Stimulated activated CD8-positive, alpha-beta memory T cell treated with anti-CD3 and anti-CD28 coated beads, Interleukin-4, amount 100 ng/mL, for 48 hours (primary cell): ENCODE results near the gene MCC.
"Not testable (repeated sequence)": the region's sequence is repeated elsewhere in the genome, so short reads cannot be mapped to it uniquely, and the experiment has no call there.

Experiments used
- DNase-seq: peaks from one replicate; pipeline ENCODE4 v3.0.0-alpha.2; 2020

Gene MCC

DNA sequence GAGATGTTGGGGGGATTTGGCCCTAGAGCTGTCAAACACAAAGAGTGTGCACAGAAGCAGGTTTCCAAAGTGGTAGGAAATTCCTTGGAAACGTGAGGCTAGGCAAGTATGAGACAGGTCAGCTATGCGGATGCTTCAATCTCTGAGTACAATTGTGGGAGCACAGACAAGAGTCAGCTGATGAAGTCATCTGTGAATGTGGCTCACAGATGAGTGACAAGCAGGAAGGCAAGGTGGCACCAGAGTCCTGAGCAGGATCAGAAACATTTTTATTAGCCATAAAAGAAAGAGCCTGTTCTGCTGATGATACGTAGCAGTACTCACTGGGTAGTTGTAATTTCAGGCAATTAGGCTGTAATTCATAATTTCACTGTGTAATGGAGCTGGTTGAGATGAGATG lies 394.7 kb downstream of the MCC start:
- no peak for DNase-seq

DNA sequence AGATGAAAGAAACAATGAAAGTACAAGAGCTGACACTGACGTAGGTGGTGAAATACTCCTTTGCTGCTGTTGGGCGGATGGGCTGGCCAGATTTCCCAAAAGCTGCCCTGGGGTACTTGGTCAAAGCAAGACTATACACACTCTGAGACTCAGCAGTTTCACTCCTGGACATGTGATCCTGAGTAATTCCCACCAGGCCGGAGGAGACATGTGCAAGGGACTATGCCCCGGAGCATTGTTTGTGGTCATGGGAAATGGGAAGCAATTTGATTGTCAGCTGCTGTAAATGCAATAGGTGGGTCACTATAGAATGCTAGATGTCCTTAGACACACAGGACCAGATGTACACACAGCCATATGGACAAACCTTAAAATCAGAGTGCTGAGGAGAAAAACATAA lies 395.6 kb downstream of the MCC start:
- DNase-seq: no peak

DNA sequence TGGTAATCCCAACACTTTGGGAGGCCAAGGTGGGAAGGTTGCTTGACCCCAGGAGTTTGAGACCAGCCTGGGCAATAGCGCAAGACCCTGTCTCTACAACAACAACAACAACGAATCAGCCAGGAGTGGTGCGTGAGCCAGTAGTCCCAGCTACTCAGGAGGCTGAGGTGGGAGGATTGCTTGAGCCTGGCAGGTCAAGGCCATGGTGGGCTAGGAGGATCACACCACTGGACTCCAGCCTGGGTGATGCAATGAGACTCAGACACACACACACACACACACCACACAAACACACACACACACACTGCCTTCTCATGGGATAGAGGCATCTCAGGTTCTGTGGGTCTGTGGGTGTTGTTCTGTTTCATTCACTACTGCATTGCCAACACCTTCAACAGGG lies 396.6 kb downstream of the MCC start:
- no peak for DNase-seq

GRCh38 chr5:113090336-113091106 lies 397.7 kb downstream of the MCC start:
- peak; percentile 31 for DNase-seq

DNA sequence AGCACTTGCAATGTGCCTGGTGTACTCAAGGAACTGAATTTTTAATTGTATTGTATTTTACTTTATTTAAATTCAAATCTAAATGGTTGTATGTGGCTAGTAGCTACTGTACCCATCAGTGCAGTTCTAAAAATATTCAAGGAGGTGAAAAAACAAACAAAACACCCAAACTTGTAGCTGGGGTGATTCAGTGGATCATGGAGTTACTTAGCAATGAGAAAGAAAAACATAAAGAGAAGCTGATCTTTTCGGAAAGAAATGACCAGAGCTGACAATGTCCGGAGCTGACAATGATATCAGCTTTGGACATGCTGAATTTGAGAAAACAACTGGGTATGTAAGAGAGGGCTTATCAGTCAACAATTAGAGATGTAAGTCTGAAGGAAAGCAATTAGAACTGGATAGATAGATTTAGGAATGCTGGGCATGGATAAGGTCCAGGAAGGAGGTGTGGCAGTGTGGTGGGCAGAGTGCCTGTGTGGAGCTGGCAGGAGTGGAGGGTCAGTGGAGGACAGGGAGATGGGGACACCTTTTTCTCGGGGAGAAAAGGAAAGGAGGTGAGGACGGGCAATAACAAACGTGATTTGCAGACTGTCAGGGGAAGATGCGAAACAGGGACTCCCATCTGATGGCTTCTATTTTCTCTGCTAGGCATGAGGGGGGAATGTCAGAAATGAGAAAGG lies 398.5 kb downstream of the MCC start:
- DNase-seq: no peak

DNA sequence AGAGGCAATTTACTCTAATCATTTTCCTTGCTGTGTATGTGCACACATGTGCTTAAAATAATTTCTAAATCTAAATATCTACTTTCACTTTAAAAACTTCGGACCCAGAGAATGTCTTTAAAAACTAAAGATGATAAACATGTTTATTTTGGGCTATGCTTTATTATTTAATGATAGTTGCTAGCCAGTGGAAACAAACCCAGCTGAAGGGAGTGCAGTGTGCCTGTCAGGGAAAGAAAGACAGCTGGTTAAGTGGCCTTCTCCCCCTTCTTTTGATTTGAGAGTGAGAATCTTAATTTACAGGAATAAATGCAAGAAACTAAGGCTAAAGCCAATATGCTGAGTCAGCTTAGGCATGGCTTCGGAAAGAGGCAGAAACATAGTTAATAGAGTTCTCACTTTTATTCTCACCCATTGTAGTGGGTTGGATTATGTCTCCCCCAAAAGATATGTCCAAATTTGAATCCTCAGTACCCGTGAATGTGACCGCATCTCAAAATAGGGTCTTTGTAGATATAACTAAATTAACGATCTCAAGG lies 400.2 kb downstream of the MCC start:
- no peak for DNase-seq

- no peak for DNase-seq
Measured at GRCh38 chr5:113085880-113086409, 402.3 kb downstream of the MCC start.

- no peak for DNase-seq
Measured at GRCh38 chr5:113085084-113085414, 403.2 kb downstream of the MCC start.

DNA sequence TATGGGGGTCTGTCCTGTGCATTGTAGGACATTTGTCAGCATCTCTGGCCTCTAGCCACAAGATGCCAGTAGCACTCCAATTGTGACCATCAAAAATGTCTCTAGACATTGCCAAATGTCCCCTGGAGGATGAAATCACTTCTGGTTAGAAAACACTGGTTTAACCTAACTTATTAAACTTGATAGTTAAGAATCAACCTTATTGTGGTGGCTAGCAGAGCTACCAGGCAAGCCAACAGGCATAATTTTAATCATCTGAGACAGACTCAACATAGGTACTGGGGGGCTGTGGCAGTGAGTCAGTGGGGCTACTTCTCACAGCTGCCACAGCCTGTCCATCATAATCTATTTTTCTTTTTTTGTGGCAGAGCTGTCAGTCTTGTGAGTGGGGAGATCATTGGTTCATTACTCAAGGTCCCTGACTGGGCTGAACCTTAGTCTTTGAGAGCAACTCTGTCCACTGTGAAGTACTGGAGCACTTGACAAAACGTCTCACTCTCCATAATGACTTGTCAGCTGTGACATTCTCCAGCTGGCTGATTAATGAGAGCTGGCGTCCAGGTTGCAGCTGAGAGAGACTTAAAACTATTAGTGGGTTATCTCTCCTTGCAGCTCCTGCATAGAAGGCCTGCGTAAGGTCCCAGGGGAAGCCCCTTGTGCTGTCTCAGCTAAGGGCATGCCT lies 403.7 kb downstream of the MCC start:
- DNase-seq: no peak

- DNase-seq: no peak
Measured at GRCh38 chr5:113083481-113083880, 404.8 kb downstream of the MCC start.

- no peak for DNase-seq
Measured at GRCh38 chr5:113082547-113082905, 405.7 kb downstream of the MCC start.

- DNase-seq: no peak
Measured at GRCh38 chr5:113081881-113082546, 406.2 kb downstream of the MCC start.

- DNase-seq: no peak
Measured at GRCh38 chr5:113081091-113081839, 407.0 kb downstream of the MCC start.

DNA sequence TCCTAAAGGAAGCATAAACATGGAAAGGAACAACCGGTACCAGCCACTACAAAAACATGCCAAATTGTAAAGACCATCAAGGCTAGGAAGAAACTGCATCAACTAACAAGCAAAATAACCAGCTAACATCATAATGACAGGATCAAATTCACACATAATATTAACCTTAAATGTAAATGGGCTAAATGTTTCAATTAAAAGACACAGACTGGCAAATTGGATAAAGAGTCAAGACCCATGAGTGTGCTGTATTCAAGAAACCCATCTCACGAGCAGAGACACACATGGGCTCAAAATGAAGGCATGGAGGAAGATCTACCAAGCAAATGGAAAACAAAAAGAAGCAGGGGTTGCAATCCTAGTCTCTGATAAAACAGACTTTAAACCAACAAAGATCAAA lies 411.6 kb downstream of the MCC start:
- not testable (repeated sequence) for DNase-seq

DNA sequence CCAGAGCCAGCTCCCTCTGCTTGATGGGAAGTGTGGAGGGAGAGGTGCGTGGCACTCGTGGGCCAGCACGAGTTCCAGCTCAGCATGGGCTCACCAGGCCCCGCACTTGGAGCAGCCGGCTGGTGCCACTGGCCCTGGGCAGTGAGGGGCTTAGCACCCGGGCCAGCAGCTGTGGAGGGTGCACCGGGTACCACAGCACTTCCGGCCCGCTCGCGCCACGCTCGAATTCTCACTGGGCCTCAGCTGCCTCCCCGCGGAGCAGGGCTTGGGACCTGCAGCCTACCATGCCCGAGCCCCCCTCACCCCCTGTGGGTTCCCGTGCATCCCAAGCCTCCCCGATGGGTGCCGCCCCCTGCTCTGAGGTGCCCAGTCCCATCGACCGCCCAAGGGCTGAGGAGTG lies 413.2 kb downstream of the MCC start:
- DNase-seq: no peak

DNA sequence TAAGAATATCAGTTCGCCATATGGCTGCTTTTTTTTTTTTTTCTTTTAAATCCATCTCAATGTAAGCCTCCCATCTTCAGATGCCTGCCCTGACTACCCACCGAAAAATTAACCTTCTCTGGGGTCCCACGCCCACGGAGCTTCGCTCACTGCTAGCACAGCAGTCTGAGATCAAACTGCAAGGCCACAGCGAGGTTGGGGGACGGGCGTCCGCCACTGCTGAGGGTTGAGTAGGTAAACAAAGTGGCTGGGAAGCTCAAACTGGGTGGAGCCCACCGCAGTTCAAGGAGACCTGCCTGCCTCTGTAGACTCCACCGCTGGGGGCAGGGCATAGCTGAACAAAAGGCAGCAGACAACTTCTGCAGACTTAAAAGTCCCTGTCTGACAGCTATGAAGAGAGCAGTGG lies 414.6 kb downstream of the MCC start:
- DNase-seq: peak; percentile 40

- DNase-seq: no peak
Measured at GRCh38 chr5:113071401-113071800, 416.9 kb downstream of the MCC start.

GRCh38 chr5:113070901-113071300 lies 417.4 kb downstream of the MCC start:
- no peak for DNase-seq

DNA sequence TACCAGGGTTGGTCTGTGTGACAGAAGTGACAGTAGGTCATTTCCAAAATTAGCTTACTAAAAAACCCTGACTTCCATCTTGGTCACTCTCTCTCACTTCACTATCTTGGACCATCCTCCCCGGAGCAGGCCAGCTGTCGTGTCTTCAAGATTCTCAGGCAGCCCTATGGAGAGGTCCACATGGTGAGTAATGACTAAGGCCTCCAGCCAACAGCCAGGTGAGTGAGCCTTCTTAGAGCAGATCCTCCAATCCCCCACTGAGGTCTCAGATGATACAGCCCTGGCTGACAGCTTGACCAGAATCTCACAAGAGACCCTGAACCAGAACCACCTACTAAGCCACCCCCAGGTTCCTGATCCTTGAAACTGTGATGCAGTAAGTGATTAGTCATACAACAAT lies 419.7 kb downstream of the MCC start:
- no peak for DNase-seq

- no peak for DNase-seq
Measured at GRCh38 chr5:113067635-113068344, 420.5 kb downstream of the MCC start.

DNA sequence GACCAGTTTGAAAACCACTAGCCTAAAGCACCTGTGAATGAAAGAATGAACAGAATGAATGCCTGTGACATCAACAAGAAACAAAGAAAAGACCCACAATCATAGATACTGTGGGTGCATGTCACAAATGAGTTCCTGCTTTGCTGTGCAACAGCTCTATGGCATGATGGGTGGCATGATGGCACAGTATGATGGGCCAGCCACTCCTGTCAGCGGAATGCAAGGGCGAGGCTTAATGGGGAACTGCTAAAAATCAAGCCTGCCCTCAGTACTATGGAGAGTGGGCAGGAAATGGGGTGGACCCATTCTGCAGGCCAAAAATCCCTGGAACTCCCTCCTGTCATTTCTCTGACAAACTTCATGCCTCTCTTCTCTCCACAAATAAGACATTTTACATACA lies 422.6 kb downstream of the MCC start:
- DNase-seq: no peak

DNA sequence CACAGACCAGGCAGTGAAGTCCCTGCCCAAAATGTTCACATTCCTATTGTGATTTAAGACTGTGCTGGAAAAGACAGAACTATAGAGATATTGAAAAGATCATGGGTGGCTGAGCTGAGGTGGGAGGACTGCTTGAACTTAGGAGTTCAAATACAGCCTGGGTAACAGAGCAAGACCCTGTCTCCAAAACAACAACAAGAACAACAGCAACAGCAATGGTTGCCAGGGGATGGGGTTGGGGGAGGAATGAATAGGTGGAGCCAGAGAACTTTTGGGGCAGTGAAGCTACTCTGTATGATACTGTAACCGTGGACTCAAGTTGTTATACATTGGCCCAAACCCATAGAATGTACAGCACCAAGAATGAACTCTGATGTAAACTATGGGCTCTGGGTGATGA lies 423.4 kb downstream of the MCC start:
- DNase-seq: no peak
